NCI-H146 treated with DMSO at 0.1 percent for 48 hours (cell line): Measurements from ENCODE around the gene PKM.
"Not testable (repeated sequence)": the region's sequence is repeated elsewhere in the genome, so short reads cannot be mapped to it uniquely, and the experiment has no call there.

Experiments used
- DNase-seq: peaks from one replicate; lab custom pipeline; 2025; ENCODE audit not compliant: unreplicated experiment; lab: John Stamatoyannopoulos, UW

The PKM gene

GRCh38 chr15:72231066-72231832 lies at the start of gene PKM:
TSS of gene PKM (minus strand) at chr15:72231190. CDS start at chr15:72219097, 12,093 bp downstream.
- peak; percentile 84 for DNase-seq

- no peak for DNase-seq
Observed at GRCh38 chr15:72280751-72281150, 49.8 kb upstream of the PKM start.

GRCh38 chr15:72278737-72279136 lies 47.7 kb upstream of the PKM start:
- no peak for DNase-seq

GRCh38 chr15:72276326-72276700 lies 45.3 kb upstream of the PKM start:
- DNase-seq: no peak

- DNase-seq: not testable (repeated sequence)
Observed at GRCh38 chr15:72275635-72276325, 44.8 kb upstream of the PKM start.

- DNase-seq: no peak
Observed at GRCh38 chr15:72272997-72273352, 42.0 kb upstream of the PKM start.

- peak; percentile 86 for DNase-seq
Observed at GRCh38 chr15:72272213-72272996, 41.4 kb upstream of the PKM start, which contains the start of gene PARP6. TSS of gene PARP6 (minus strand) at chr15:72272554. CDS start at chr15:72267477, 5,077 bp downstream.

GRCh38 chr15:72271895-72272212 lies 40.9 kb upstream of the PKM start:
- DNase-seq: peak; percentile 2

GRCh38 chr15:72271221-72271620 lies 40.2 kb upstream of the PKM start:
- no peak for DNase-seq

GRCh38 chr15:72269739-72270138 lies 38.7 kb upstream of the PKM start:
- DNase-seq: no peak

- no peak for DNase-seq
Observed at GRCh38 chr15:72265031-72265430, 34.0 kb upstream of the PKM start.

GRCh38 chr15:72252663-72253299 lies 21.8 kb upstream of the PKM start:
- DNase-seq: no peak

- no peak for DNase-seq
Observed at GRCh38 chr15:72249142-72249810, 18.3 kb upstream of the PKM start.

GRCh38 chr15:72248514-72248913 lies 17.5 kb upstream of the PKM start:
- no peak for DNase-seq

GRCh38 chr15:72242775-72243370 lies 11.9 kb upstream of the PKM start:
- no peak for DNase-seq

GRCh38 chr15:72239652-72240051 lies 8.7 kb upstream of the PKM start:
- no peak for DNase-seq

GRCh38 chr15:72238586-72238985 lies 7.6 kb upstream of the PKM start:
- DNase-seq: no peak

GRCh38 chr15:72237853-72238224 lies 6.8 kb upstream of the PKM start:
- DNase-seq: no peak

- no peak for DNase-seq
Observed at GRCh38 chr15:72237029-72237852, 6.3 kb upstream of the PKM start.
